OCI-M1 (cell line): ENCODE data around the gene TBX18.
A peak's percentile ranks its signal among the peaks of the same experiment; 100 is the strongest.

Experiments
- DNase-seq: peaks from one replicate; lab custom pipeline; 2025; lab: John Stamatoyannopoulos, UW

TBX18 gene

DNA sequence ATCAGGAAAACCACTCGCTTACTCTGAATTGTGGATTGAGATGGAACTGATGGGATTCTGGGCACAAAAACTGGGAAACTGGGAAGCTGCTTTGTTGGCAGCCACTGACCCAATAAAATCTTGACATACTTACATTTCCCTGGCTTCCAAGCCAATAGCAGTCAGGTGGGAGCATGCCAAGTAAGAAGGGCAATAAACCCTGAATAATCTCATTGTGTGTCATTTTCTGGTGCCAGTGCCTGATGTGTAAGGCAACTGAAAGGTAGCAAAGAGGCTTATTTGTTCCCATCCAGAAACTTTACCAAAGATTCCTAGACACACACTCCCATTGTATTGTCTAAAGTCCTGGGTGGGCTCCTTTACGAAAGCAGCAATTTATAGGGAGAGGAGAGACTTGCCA lies 93.2 kb downstream of the TBX18 start:
- DNase-seq = no peak

DNA sequence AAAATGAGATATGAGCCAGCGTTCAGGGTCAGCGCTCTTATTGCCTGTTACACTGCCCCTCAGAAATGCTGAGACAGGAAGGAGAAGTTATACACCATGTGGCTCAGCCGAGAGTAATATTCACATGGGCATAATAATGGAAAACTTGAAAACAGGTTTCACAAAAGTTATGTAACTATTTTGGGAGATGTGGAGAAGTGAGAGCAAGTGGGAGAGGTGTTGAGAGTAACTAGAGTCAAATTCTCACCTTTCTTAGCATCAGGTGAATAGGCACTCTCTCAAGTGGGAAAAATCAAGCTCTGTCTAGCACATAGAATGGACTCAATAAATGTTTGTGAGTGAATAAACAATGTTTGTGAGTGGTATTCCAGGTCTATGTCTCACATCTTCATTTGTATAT lies 94.5 kb downstream of the TBX18 start:
- no peak for DNase-seq

DNA sequence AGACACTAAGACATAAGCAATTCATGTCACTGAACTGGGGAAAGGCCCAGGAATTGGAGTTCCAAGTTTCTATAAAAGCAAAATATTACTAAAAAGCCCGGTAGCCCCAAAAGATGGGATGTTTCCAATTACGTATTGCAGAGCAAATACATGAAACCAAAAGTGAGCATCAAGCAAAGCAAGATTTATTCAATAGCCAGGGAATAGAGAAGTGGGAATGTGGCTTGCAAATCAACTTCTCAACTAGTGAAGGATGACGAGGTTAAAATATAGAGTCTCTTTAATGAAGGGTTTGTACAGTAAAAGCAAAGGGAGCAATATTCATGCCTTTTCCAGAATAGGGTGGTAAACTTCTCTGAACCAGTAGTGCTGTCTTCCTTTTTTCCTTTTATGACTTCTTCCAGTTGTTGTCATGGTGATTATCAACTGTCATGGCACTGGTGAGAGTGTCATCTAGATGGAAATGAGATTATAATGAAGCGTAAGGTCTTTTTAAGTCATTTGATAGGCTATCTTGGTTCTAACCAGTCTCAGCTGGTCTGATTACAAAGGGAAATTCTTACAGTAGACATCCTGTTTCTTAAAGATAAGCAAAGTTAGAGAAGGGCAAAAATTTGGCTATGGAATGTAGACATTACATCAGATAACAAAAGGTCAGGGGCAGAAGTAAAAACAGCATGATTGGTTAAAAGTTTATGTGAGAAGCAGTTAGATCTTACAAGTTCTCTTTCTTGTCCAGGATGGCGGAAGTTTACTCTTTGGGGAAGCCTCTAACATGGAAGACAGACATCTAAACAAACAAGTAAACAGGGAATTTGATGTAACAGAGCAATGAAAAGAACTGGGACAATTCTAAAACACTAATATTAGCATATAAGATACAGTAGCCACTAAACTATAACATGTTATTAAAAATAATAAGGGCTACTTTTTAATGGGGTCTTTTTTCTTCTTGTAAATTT lies 96.9 kb downstream of the TBX18 start:
- peak; percentile 86 for DNase-seq

DNA sequence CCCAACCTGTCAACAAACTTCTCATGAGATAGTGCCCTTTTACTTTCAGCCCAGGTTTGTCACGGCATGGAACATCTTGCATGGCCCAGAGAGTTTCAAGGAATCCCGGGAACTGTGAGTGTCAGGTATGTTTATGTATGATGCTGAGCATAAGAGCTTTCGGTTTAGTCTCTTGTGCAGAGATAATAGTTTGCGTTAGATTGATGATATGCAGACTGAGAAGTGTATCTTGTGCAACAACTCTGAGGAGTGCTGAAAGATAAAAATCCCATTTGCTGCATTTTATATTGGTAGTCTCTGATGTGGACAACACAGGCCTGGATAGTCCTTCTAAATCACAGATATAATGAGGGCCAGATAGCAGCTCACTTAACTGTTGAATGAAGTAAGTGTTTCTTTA lies 99.0 kb downstream of the TBX18 start:
- no peak for DNase-seq

DNA sequence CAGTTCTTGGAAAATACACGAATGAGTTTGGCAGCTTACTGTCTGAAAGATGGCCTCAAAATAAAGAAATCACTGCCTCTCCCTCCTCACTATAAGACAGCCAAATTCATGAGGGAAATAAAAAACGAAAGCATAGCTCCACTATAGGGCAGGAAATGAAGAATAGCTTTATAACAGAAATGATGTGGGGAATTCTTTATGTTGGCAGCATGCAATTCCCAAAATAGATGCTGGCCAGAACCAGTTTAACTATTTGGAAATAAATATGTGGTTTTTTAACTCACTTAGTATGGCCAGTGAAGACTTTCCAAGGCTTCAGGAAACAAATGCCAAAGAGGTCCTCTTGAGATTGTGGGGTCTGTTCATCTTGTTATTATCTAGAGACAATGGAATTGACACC lies 100.5 kb downstream of the TBX18 start:
- DNase-seq = no peak

DNA sequence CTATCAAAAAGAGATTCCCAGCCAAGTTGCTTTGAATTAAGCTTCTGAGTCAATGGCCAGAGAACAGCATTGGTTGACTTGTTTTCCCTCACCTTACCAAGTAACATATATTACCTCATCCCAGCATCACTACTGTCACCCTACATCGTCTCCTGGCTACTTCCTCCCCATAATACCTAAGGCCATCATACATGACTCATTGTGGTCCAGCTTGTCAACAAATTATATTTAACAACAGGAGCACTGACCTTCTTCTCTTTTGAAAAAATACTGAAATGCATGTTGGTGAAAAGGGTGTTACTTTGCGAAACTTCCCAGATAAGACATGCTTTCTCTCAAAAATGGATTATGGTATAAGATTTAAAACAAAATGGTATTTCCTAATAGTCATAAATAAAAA lies 106.9 kb downstream of the TBX18 start:
- no peak for DNase-seq

DNA sequence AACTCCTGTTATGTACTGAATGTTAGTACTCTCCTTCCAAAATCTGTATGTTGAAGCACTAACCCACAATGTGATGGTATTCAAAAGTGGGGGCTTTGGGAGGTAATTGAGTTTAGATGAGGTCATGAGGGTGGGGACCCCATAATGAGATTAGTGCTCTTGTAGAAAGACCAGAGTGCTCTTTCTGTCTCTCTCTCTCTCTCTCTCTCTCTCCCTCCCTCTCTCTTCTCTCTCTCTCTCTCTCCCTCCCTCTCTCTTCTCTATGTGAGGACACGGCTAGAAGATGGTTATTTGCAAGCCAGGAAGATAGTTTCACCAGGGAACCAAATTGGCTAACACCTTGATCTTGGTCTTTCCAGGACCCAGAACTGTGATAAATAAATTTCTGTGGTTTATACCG lies 107.4 kb downstream of the TBX18 start:
- DNase-seq = no peak

DNA sequence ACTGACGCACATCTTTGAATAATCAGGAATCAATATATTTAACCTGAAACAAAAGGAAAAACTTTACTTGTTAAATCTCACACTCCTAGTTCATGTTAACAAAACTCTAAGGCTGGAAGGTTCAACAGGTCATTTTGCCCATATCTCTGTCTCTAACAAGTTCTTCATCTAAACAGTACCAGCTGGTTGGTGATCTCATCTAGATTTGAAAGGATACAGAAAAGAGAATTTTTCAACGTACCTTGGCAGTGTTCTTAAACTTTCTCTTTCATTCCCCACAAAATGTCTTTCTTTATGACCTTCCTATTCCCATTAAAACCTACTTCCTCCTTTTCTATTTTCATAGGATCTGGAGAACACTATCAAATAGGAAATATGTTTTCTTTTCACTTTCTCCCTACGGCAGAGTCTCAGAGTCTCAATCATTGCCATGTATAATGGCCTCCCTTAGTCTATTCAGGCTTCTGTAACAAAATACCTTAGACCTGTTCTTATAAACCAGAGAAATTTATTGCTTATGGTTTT lies 111.3 kb downstream of the TBX18 start:
- no peak for DNase-seq

DNA sequence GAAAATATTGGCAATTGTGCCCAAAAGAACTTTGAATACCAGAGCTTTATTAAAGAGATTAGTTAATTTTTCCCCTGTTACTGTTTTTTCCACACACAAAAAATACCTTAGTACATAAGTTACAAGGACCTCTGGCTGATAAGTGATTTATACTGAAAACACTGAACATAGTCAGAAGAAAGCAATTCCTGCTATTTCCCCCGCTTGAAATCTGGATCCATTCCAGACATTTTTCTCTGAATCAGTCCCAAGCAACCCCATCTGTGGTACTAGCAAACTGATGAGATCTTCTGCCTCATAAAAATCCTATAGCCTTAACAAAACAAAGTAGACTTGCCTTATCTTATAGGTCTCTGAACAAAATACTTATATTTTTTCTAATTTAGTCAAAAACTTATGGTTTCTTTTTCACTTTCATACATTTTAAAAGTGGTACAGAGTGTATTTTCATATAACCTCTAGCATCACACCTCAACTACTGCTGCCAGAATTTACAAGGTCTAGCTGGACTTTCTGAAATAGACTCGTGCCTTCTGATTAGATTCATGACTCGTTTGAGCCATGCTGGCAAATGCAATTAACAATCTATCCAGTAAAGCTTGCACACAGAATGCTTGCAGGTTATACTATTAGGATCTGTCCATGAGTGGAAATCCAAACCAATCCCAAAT lies 111.9 kb downstream of the TBX18 start:
- DNase-seq = no peak

DNA sequence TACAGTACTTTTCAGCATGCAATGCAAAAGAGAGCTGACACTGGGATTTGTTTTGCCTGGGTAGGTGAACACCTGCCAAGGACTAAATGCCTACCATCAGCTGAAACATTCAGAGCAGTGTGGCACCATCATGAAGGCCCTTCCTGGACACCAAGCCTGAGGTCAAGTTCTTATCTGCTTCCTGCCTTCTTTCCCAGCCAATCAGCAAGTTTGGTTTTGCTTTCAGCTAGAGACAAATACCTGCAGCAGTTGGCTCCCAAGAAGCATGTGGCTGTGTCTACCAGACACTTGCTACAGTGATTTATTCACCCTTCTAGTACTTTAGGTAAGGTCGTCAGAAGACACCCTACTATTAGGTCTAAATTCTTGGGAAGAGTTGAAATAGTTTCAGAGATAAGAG lies 112.8 kb downstream of the TBX18 start:
- DNase-seq = no peak

DNA sequence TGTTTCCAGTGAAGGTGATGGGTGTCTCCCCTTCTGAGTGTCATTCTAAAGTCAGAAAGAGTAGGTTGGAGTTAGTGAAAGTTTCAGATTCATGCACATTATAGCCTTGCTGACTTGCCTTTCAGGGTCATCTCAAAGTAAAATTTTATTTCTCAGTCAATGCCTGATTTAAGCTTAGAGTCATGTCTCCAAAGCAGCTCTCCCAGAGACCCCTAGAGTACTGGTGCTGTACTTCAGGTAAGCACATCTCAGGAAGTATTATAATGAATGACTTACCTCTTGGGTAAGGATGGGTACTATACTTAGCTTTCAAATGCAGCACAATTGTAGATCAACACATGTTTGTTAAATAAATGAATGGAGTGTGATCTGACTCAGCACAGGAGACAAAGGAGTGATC lies 116.0 kb downstream of the TBX18 start:
- DNase-seq = no peak

DNA sequence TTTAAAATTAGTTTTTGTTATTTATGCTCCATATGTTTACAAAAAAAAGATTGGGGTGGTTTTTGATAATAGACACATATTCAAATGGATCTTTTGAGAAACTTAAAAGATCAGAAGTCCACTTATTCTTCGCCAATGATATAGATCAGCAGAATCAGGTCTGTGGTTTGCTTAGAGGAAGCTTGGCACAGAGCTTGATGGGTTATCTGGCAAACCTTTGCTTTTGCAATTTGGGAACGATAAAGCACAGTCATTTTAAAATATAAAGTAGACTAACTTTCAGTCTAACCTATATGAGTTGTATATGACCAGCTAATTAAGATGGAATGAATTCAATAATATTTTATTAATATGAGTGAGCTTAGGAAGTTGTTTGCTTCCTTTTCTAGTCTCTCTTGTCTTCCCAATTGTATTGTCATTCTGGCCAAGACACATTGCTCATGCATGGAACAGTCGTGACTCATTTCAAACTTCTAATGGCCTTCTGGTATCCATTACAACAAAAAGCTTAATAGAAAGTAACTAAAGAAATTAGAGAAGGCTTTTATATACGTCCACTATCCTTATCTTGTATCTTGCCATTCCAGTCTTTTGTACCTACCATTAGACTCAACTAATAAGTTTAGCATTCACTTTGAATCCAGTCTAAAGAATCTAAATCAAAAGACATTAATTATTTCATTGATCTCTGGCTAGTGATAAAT lies 118.7 kb downstream of the TBX18 start:
- no peak for DNase-seq

DNA sequence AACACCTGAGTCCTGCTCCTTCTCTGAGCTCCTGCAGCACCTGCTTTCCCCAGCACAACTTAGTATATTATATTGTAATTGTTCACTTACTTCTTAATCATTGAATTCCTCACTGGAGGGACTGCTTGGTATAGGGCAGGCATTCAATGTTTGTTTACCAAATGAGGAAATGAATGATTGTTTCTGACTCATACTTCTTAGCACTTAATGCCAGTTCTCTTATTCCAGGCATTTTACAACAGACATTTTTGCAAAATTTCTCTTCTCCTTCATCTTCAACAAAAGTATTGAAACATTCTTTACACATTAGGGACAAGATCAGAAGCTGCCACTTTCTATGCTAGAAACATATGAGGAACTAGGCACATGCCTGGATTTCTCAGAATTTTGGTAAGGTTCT lies 119.4 kb downstream of the TBX18 start:
- DNase-seq = no peak

DNA sequence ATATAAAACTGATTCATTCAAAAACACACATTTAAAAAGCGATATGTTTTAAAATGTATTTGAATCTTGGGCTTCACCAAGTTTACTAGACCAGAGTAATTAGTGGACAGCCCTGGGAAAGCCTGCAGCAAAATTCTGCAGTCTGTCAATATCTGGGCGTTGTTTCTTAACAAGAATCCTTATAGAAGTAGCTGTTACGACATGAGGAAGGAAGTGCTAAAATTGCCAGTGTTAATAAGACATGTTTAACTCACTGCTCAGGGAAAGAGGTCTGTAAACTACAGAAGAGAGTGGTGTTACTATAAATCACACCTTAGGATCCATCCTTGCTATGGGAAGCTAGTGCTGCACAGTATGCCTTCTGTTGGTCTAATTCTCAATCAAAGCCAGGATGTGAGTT lies 120.6 kb downstream of the TBX18 start:
- no peak for DNase-seq

DNA sequence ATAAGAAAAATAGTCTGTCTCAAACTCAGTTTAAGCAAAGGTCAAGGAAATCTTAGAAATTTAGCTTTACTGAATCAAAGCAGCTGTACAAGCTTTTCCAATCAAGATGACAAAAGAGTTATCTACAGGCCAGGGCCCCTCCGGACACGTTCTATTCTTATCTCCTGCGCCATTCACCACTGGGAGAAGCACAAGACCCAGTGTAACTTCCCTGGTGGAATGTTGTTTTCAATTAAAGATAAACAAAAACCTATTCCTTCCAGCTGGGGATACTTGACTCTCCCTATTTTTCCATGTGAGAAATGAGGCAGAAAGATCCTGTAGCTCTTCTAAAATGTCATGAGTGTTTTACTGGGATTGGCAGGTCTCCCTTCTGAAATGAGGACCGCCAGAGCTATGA lies 123.3 kb downstream of the TBX18 start:
- DNase-seq = no peak

DNA sequence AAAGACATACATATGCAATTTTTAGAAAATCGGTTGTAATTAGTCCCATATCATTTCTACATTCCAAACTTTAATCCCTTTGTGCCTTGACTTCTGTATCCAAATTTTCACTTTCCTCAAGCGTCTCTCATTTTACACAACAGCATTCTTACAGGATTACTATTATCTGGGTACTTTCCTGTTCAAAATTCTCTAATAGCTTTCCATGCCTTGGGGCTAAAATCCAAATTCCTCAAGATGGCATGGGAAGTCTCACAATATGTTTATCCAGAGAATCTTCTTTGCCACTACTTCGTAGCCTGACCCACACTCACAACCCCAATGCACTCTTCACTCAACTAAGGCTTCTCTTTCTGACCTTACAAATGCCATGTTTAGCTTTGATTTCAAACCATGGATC lies 125.0 kb downstream of the TBX18 start:
- DNase-seq = no peak

DNA sequence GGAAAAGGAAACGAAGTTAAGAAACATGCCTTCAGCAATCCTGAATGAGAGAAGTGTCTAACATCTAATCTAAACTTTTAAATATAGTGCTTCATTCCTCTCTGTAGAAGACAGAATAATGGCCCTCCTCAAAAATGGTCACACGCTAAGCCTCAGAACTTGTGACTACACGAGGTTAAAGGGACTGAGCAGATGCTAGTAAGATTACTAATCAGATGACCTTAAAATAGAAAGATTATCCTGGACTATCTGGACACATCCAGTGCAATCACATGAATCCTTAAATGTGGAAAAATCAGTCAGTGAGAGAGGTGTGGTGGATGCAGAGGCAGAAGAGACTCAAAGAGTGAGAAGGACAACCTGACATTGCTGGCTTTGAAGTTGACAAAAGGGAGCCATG lies 126.1 kb downstream of the TBX18 start:
- no peak for DNase-seq
